ENCODE results near the gene RNF126.
"Not testable (repeated sequence)": the region's sequence is repeated elsewhere in the genome, so short reads cannot be mapped to it uniquely, and the experiment has no call there.

The RNF126 gene

GRCh38 chr19:607301-608154 lies 55.5 kb downstream of the RNF126 start:
- TF ChIP-seq CTCF (IDR thresholded peaks at IDR 0.05; ENCODE audit: borderline replicate concordance, extremely low read depth, low read length, poor library complexity, severe bottlenecking) = no peak
- no peak overlapping the region for H3K9ac ChIP-seq (ENCODE audit: low read depth, low read length)
- ATAC-seq (ENCODE audit: insufficient read depth, low read depth) = no peak
- H4K20me1 ChIP-seq (ENCODE audit: insufficient read depth, low read length) = no peaks in the 10 kb centered on the region
- no peak overlapping the region for H3K27ac ChIP-seq (ENCODE audit: low read length)
- no peaks in the 10 kb centered on the region for H3K79me2 ChIP-seq (ENCODE audit: insufficient read depth, low read length)
- H3K4me2 ChIP-seq (ENCODE audit: insufficient read depth, low read length) = no peak overlapping the region
- no peak overlapping the region for H2AFZ ChIP-seq (ENCODE audit: low read depth, low read length)
- DNase-seq = no peak
- no peaks in the 10 kb centered on the region for H3K9me3 ChIP-seq (ENCODE audit: insufficient read depth, low read length, severe bottlenecking)
- peaks cover 26% of the 10 kb centered on the region for H3K4me1 ChIP-seq (ENCODE audit: insufficient read depth, low read length)
- H3K27me3 ChIP-seq (ENCODE audit: insufficient read depth, low read length, poor library complexity) = no peaks in the 10 kb centered on the region
- no peak overlapping the region for H3K4me3 ChIP-seq (ENCODE audit: low read depth in 1 of 2, low read length in 2 of 2)
- no peaks in the 10 kb centered on the region for H3K36me3 ChIP-seq (ENCODE audit: insufficient read depth, low read length)

- peak; percentile 47 for TF ChIP-seq CTCF (IDR thresholded peaks at IDR 0.05; ENCODE audit: borderline replicate concordance, extremely low read depth, low read length, poor library complexity, severe bottlenecking)
- H3K4me3 ChIP-seq (ENCODE audit: low read depth in 1 of 2, low read length in 2 of 2) = peak overlapping the region; percentile 22 to 71; a peak in 3 of 4 replicates
- DNase-seq = peak; percentile 54
- peak overlapping the region; percentile 82 for H2AFZ ChIP-seq (ENCODE audit: low read depth, low read length)
- H3K27me3 ChIP-seq (ENCODE audit: insufficient read depth, low read length, poor library complexity); H3K79me2 ChIP-seq (ENCODE audit: insufficient read depth, low read length); H3K36me3 ChIP-seq (ENCODE audit: insufficient read depth, low read length); H4K20me1 ChIP-seq (ENCODE audit: insufficient read depth, low read length); H3K9me3 ChIP-seq (ENCODE audit: insufficient read depth, low read length, severe bottlenecking): not testable (repeated sequence)
- ATAC-seq (ENCODE audit: insufficient read depth, low read depth) = peak; percentile 53
- peak overlapping the region; percentile 80 for H3K4me2 ChIP-seq (ENCODE audit: insufficient read depth, low read length)
- peak overlapping the region; percentile 80 for H3K27ac ChIP-seq (ENCODE audit: low read length)
- H3K4me1 ChIP-seq (ENCODE audit: insufficient read depth, low read length) = peaks cover 10% of the 10 kb centered on the region
- peak overlapping the region; percentile 64 for H3K9ac ChIP-seq (ENCODE audit: low read depth, low read length)
Observed at GRCh38 chr19:605061-605971, 57.7 kb downstream of the RNF126 start.

DNA sequence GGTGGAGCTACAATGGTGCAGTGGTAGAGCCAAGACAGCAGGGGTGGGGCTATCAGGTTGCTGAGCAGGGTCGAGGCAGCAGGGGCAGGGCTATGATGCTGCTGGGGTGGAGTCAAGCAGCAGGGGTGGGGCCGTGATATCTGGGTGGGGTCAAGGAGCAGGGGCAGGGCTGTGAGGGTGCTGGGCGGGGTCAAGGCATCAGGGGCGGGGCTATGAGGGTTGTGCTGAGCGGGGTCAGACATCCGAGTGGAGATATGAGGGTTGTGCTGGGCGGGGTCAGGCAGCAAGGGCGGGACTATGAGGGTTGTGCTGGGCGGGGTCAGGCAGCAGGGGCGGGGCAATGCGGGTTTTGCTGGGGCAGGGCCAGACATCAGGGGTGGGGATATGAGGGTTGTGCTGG lies 58.7 kb downstream of the RNF126 start:
- DNase-seq (peak; percentile 66), ATAC-seq (ENCODE audit: insufficient read depth, low read depth) (peak; percentile 62)

GRCh38 chr19:603779-604178 lies 59.2 kb downstream of the RNF126 start:
- H3K4me1 ChIP-seq (ENCODE audit: insufficient read depth, low read length); DNase-seq; H2AFZ ChIP-seq (ENCODE audit: low read depth, low read length); H3K36me3 ChIP-seq (ENCODE audit: insufficient read depth, low read length); H4K20me1 ChIP-seq (ENCODE audit: insufficient read depth, low read length); H3K27me3 ChIP-seq (ENCODE audit: insufficient read depth, low read length, poor library complexity); H3K27ac ChIP-seq (ENCODE audit: low read length); H3K9ac ChIP-seq (ENCODE audit: low read depth, low read length); H3K9me3 ChIP-seq (ENCODE audit: insufficient read depth, low read length, severe bottlenecking); H3K4me2 ChIP-seq (ENCODE audit: insufficient read depth, low read length); H3K4me3 ChIP-seq (ENCODE audit: low read depth in 1 of 2, low read length in 2 of 2); ATAC-seq (ENCODE audit: insufficient read depth, low read depth); H3K79me2 ChIP-seq (ENCODE audit: insufficient read depth, low read length): not testable (repeated sequence)

More for the DNA sequence above, 58.7 kb downstream of the RNF126 start:
- TF ChIP-seq EZH2 (IDR thresholded peaks at IDR 0.05; ENCODE audit: borderline replicate concordance, low read depth, low read length, severe bottlenecking) (no peak), CTCF (IDR thresholded peaks at IDR 0.05; ENCODE audit: borderline replicate concordance, extremely low read depth, low read length, poor library complexity, severe bottlenecking) (no peak)
- H3K9ac ChIP-seq (ENCODE audit: low read depth, low read length) = no peak overlapping the region
- H4K20me1 ChIP-seq (ENCODE audit: insufficient read depth, low read length) = no peaks in the 10 kb centered on the region
- H3K79me2 ChIP-seq (ENCODE audit: insufficient read depth, low read length) = no peaks in the 10 kb centered on the region
- no peak overlapping the region for H3K4me2 ChIP-seq (ENCODE audit: insufficient read depth, low read length)
- H3K4me3 ChIP-seq (ENCODE audit: low read depth in 1 of 2, low read length in 2 of 2) = no peak overlapping the region
- 0 out of 2 replicates have a peak, but pooled peaks cover 2% of the 10 kb centered on the region for H3K4me1 ChIP-seq (ENCODE audit: insufficient read depth, low read length)
- H3K36me3 ChIP-seq (ENCODE audit: insufficient read depth, low read length) = no peaks in the 10 kb centered on the region
- H3K27ac ChIP-seq (ENCODE audit: low read length) = no peak overlapping the region
- no peaks in the 10 kb centered on the region for H3K27me3 ChIP-seq (ENCODE audit: insufficient read depth, low read length, poor library complexity)
- no peak overlapping the region for H2AFZ ChIP-seq (ENCODE audit: low read depth, low read length)
- H3K9me3 ChIP-seq (ENCODE audit: insufficient read depth, low read length, severe bottlenecking) = no peaks in the 10 kb centered on the region

GRCh38 chr19:603302-603639 lies 59.7 kb downstream of the RNF126 start:
- not testable (repeated sequence) for H3K4me2 ChIP-seq (ENCODE audit: insufficient read depth, low read length); H4K20me1 ChIP-seq (ENCODE audit: insufficient read depth, low read length); H3K27ac ChIP-seq (ENCODE audit: low read length); H3K9me3 ChIP-seq (ENCODE audit: insufficient read depth, low read length, severe bottlenecking); H3K9ac ChIP-seq (ENCODE audit: low read depth, low read length); ATAC-seq (ENCODE audit: insufficient read depth, low read depth); H3K4me1 ChIP-seq (ENCODE audit: insufficient read depth, low read length); H3K36me3 ChIP-seq (ENCODE audit: insufficient read depth, low read length); H3K4me3 ChIP-seq (ENCODE audit: low read depth in 1 of 2, low read length in 2 of 2); H2AFZ ChIP-seq (ENCODE audit: low read depth, low read length); H3K27me3 ChIP-seq (ENCODE audit: insufficient read depth, low read length, poor library complexity); H3K79me2 ChIP-seq (ENCODE audit: insufficient read depth, low read length); DNase-seq
